22Rv1 (cell line): ENCODE measurements around the gene GSK3A.

Experiments
- ZFX ChIP-seq: fragments of 450-650 bp; IDR thresholded peaks from 2 replicates; pipeline ENCODE4 v1.6.1; 2017; ENCODE audit warnings: antibody characterized with exemption, borderline replicate concordance
- TF ChIP-seq, protein P1 (sequence below): fragments of 450-650 bp; IDR thresholded peaks from 2 replicates; pipeline ENCODE4 v1.5.1; 2017; ENCODE audit warnings: mild to moderate bottlenecking

DNA sequence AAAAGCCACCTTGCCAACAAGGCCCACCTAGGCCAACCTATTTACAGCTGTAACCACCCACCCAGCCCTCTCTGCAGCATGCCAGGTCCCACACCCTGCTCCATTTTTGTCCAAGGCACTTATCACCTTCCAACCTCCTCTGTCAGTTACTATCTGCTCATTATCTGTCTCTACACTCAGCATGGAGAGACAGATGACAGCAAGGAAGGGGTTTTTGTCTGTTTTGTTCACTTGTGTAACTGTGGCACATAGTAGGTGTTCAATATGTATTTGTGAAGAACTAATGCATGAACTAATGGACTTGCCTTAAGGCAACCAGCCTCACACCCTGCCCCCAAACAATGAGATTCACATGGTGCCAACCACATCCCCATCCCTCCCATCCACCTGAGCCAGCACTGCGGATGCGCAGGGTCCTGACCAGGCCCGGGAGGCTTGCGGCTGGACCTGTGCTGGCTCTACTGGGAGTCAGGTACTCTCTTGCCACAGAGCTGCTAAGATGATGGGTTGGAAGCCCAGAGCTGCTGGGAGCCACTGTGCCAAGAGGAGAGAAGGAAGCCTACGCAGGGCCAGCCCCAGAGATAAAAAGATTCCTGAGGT is 42.2 kb downstream of the GSK3A start:
- TF ChIP-seq, protein P1, sequence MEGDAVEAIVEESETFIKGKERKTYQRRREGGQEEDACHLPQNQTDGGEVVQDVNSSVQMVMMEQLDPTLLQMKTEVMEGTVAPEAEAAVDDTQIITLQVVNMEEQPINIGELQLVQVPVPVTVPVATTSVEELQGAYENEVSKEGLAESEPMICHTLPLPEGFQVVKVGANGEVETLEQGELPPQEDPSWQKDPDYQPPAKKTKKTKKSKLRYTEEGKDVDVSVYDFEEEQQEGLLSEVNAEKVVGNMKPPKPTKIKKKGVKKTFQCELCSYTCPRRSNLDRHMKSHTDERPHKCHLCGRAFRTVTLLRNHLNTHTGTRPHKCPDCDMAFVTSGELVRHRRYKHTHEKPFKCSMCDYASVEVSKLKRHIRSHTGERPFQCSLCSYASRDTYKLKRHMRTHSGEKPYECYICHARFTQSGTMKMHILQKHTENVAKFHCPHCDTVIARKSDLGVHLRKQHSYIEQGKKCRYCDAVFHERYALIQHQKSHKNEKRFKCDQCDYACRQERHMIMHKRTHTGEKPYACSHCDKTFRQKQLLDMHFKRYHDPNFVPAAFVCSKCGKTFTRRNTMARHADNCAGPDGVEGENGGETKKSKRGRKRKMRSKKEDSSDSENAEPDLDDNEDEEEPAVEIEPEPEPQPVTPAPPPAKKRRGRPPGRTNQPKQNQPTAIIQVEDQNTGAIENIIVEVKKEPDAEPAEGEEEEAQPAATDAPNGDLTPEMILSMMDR, result no peak
- no peak for TF ChIP-seq ZFX
